ENCODE data around the gene VSTM2B.
"Not testable (repeated sequence)": the region's sequence is repeated elsewhere in the genome, so short reads cannot be mapped to it uniquely, and the experiment has no call there.

VSTM2B gene

DNA sequence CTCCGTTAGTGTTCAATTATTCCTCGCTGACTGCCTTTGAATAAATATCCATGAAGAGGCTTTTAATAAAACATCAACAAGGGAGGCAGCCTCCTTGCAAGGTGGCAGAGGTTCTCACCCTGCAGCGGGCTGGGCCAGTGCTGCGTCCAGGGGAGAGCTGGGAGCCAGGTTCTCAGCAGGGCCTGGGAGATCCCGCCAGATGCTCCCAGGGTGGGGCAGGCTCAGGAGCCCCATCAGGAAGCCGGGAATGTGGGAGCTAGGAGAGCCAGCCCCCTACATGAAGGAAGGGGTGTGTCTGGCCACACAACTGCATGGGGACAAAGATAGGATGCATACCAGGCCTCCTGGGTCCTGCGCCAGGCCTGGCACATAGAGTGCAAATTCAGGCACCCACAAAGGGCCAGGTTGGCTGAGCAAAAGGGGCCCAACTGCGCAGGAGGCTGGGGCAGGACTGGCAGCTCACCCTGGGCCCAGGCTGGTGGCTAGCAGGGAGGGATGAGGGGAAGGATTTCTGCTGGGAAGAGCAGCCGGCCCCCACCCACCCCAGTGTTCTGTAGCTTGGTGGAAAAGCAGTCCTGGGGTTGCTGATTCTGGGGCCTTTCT, 22.8 kb downstream of the VSTM2B start:
- no peak for DNase-seq

DNA sequence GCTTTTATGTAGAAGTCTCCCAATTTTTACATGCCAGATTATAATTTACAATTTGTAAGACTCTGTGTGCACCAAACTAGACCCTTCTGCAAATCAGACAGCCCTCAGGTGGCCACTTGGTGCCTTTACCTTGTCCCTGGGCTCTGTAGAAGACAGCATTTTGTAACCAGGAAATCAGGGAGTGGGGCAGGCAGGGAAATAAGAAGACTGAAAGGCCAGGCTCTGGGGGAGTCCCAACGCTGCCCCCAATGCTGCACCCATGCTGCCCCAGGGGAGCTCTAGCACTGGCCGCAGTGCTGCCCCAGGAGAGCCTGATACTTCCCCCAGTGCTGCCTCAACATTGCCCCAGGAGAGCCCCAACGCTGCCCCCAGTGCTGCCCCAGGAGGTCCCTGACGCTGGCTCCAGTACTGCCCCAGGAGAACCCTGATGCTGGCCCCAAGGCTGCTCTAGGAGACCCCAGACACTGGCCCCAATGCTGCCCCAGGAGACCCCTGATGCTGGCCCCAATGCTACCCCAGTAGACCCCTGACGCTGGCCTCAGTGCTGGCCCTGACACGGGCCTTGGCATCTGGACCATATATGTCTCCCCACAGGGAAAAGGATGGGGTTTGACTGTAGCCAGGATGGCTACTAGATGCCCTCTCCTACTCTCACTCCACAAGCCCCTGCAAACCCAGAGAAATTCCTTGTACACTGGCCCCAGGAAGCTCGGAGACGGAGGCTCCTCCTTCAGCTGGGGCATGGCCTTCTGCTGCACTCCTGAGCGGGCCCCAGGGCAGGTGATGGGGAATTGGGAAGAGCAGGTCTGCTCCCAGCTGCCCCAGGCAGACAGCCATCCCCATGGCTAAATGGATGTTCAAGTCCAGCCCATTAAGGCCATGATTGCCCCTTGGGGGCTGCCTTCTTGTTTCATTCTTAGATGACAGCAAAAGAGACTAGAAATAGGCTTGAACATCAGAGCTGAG, 23.6 kb downstream of the VSTM2B start:
- DNase-seq, result no peak

DNA sequence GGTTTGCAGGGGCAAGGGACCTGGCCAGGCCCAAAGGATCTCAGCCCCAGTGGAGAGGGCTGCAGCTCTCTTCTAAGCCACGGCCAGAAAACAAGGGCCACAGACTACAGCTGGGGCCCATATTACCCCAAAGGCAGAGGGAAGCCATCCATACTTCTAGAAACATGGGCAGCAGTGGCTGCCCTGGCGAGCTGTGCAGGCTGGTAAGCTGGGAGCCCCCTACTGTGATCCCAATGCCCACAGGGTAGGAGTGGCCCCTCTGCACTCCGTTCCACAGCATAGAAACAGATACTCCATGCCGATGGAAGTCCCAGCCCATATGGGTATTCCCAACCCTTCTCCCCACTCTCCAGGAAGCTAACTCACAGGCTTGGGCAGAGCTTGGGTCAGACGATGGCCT, 25.1 kb downstream of the VSTM2B start:
- DNase-seq, result no peak

DNA sequence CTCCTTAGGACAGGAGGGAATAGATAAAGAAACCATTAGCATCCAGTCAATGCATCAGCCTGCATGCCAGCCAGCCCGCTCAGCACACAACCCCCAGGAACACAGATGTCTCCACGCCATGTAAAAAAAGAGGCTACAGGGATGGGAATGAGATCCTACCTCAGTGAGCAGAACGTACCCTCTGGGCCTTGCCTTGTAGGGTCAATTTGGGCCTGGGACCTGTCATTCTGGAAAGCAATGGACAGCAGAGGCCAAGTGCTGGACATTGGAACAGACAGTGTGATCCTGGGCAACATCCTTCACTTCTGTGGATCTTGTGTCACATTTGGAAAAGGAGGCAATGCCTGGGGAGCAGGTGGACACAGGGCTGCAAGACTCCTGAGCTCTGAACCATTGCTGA, 26.0 kb downstream of the VSTM2B start:
- DNase-seq, result no peak

DNA sequence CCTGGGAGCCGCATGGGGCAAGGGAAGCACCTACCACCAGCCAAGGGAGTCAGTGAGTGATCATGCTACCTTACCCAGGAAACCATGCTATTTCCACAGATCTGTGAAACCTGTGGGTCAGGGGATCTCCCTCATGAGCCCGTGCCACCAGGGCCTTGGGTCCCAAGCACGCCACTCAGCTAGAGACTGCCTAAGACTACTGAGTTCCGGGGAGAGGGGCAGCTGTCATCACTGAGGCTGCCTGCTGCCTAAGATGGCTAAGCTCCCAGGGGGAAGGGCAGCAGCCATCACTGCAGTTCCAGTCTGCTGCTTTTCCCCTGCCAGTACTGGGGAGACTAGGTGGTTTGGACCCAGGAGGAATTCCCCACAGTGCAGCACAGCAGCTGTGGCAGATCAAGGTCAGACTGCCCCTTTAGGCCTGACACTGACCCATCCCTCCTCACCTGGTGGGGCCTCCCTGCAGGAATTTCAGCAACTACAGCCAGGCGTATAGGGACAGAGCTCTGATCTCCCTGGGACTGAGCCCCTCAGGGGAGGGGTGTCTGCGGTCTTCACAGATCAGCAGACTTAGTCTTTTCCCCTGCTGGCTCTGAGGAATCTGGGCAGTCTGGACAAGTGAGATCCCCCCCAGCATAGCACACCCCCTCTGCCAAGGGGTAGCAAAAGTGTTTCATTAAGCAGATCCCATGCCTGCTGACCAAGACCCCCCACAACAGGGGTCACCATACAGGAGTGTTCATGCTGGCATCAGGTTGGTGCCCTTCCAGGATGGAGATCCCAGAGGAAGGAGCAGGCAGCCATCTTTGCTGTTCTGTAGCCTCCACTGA, 26.9 kb downstream of the VSTM2B start:
- no peak for DNase-seq

DNA sequence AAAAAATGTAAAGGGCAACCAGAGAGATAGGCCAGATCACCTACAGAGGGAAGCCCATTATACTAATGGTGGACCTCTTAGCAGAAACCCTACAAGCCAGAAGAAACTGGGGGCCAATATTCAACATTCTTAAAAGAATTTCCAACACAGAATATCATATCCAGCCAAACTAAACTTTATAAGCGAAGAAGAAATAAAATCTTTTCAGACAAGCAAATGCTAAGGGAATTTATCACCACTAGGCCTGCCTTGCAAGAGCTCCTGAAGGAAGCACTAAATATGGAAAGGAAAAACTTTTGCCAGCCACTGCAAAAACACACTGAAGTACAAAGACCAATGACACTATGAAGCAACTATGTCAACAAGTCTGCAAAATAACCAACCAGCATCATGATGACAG, 28.4 kb downstream of the VSTM2B start:
- DNase-seq, result no peak

DNA sequence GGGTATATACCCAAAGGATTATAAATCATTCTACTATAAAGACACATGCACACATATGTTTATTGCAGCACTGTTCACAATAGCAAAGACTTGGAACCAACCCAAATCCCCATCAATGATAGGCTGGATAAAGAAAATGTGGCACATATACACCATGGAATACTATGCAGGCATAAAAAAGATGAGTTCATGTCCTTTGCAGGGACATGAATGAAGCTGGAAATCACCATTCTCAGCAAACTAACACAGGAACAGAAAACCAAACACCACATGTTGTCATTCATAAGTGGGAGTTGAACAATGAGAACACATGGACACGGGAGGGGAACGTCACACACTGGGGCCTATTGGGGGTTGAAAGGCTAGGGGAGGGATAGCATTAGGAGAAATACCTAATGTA, 33.3 kb downstream of the VSTM2B start:
- not testable (repeated sequence) for DNase-seq

DNA sequence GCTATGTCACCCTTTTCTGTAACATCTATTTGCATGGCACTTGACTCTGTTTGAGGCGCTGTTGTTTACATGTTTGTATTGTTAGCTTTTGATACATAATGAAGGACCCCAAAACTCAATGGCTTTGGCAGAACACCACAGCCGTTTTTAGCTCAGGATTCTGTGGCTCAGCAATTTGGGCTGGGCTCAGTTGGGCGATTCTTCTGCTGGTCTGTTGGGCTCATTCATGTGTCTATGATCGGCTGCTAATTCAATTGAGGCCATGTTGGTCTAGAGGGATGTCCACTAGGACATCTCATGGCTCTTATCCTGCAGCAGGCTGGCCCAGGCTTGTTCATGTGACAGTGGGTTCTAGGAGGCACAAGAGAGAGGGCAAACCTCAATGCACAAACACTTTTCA, 33.9 kb downstream of the VSTM2B start:
- DNase-seq, result no peak

DNA sequence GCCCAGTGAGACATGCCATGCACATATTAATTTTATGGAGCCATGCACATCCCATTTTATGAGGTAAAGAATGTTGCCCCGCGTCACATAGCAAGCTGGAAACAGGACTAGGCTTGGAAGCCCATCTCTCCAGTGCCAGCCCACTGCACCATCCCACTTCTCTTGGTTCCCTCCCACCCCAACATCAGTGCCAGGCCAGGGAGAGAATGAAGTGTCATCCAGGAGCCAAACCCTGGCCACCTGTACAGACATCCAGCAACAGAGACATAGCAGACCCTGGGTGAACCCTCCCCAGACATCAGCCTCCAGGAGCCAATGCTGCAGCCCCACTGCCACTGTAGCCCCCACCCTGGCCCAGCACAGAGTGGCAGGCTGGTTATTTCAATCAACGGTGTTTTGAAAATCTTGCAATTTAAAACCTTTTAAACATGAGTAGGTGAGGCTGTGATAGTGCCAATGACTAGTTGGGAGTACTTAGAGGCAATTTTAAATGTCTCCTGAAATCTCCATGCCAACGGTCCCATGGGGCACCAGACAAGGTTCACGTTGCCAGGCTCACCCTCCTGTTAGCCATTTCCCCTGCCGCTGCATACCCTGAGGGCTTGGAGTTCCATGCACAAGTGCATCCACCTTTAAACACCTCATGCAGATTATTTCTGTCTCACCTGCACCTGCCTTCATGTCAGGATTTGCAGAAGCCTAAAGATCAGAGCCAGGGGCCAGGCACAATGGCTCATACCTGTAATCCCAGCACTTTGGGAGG, 34.7 kb downstream of the VSTM2B start:
- DNase-seq, result no peak

DNA sequence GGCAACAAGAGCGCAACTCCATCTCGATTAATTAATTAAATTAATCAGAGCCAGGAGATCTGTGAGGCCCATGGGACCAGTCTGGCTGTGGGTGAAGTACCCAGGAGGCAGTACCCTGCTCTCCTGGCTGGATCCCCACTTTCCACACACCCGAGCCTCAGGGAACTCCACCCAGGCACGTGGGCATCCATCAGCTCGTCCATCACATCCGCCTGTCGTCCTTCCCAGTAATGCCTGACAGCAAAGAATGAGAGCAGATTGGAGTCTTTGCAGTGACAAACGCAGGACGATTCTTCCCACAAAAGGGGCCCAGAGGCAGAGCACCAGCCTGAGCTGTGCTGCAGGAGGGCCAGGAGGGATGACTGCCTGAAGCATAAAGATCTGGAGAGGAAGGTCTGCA, 35.8 kb downstream of the VSTM2B start:
- no peak for DNase-seq

DNA sequence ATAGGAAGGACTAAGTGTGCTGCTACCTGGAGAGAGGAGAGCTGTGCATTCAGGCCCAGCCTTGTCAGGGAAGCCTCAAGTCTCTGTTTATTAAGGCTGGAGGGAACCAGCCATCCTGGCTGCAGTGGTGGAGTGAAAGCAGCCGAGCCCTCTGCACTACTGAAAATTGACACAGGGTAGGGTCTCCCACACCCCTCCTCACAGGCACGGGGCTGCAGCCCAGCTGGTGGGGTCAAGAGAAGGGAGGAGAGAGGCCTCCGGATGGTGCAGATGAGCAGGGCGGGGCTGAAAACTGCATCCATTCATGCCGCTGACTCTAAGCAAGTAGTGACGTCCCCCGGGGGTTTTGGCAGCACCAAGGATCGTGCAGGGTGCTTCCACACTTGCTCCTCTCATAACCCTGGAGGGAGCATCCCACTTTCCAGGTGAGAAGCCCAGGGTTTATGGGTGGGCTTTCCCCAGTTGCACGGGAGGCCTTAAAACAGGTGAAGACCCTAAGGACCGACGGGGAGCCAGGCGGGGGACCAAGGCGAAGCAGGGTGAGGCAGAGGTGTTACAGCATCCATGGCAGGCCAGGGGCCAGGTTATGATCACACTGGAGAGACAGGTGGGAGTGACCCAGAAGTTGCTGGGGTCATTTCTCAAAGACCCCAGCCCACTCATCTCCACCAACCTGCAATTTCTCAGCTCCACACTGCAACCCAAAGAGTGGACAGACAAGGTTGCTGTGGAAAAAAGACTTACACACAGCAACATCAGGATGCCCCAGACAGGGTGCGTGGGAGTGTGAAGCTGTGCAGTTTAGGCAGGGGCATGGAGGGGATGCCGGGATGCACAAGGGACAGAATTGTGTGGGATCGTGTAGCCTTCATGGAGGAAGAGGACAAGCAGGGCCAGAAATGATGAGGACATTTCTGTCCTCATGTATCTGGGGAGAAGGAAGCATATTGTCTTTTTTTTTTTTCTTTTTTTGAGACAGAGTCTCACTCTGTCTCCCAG, 36.8 kb downstream of the VSTM2B start:
- DNase-seq, result no peak

DNA sequence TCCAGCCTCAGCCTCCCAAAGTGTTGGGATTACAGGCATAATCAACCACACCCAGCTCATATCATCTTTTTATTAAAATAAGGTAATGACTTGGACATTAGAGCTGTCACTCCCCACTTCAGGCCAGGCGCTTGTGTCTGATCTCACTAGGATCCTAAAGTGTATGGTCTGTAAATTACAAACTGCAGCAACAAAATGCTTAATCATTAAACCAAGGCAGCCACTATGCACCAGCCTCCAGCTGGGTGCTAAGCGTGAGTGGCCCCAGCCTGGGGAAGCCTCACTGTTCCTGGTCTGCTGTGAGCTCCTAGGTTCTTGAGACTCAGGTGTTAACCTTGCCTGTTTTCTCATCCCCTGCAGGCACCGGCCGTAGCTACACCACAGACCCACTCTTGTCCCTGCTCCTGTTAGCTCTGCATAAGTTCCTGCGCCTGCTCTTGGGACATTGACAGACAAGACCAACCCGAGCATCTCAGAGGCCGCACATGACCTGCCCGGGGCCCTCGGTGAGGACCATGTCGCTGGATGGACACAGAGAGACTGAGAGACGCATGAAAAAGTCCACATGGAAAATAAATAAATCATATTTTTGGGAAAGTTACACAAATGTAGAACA, 37.8 kb downstream of the VSTM2B start:
- DNase-seq, result no peak

DNA sequence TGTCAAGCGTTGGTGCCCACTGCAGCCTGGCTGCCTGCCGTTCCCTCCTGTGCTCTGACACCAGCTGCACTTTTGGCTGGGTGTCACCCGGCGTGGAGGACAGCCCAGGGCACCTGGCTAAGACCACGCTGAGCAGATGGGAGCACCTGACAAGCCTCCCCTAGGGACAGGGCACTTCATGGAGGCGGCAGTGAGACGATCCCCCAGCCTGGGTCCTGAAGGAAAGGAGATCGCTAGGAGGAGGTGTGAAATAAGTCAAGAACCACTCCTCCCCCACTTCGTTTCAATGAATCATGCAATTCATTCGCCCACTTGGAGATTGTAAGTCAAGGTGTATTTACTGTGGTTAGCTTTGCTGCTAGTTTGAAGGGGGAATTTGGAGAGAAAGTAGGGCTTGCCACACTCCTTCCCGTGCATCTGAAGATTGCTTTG, 38.8 kb downstream of the VSTM2B start:
- no peak for DNase-seq

DNA sequence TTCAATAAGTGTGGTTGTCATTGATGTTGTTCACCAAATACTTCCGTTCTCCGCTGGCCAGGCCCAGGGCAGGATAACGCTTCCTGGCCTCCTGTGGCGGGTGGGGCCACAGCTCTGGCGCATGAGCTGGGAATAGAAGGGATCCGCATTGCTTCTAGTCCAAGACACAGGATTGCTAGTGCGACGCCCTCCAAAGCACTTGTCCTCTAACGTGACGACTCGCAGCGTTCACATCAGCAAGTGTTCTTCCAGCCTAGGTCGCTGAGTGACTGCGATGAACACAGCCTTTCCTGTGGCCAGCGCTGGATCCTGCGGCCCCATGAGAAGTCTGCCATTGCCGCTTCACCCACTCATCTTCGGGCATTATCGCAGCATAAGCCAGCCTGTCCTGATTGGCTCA, 39.4 kb downstream of the VSTM2B start:
- no peak for DNase-seq

DNA sequence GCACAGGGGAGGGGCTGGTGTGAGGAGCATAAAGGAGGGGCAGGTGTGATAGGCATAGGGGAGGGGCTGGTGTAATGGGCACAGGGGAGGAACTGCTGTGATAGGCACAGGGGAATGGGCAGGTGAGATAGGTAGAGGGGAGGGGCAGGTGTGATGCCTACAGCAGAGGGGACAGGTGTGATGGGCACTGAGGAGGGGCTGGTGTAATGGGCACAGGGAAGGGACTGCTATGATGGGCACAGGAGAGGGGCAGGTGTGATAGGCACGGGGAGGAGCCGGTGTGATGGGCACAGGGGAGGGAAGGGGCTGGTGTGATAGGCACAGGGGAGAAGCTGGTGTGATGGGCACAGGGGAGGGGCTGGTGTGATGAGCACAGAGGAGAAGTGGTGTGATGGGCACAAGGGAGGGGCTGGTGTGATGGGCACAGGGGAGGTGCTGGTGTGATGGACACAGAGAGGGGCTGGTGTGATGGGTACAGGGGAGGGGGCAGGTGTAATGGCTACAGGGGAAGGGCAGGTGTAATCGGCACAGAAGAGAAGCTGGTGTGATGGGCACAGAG, 40.8 kb downstream of the VSTM2B start:
- no peak for DNase-seq

DNA sequence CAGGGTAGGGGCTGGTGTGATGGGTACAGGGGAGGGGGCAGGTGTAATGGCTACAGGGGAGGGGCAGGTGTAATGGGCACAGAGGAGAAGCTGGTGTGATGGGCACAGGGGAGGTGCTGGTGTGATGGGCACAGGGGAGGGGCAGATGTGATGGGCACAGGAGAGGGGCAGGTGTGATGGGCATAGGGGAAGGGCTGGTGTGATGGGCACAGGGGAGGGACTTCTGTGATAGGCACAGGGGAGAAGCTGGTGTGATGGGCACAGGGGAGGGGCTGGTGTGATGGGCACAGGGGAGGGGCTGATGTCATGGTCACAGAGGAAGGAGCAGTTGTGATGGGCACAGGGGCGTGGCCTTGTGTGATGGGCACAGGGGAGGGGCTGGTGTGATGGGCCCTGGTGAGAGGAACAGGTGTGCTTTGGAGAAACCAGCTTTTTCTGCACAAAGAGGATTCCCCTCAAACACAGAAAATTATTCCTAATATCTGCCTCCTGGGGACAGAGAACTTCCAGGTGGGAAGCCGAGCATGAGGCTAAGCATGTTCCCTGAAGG, 41.6 kb downstream of the VSTM2B start:
- DNase-seq, result no peak

DNA sequence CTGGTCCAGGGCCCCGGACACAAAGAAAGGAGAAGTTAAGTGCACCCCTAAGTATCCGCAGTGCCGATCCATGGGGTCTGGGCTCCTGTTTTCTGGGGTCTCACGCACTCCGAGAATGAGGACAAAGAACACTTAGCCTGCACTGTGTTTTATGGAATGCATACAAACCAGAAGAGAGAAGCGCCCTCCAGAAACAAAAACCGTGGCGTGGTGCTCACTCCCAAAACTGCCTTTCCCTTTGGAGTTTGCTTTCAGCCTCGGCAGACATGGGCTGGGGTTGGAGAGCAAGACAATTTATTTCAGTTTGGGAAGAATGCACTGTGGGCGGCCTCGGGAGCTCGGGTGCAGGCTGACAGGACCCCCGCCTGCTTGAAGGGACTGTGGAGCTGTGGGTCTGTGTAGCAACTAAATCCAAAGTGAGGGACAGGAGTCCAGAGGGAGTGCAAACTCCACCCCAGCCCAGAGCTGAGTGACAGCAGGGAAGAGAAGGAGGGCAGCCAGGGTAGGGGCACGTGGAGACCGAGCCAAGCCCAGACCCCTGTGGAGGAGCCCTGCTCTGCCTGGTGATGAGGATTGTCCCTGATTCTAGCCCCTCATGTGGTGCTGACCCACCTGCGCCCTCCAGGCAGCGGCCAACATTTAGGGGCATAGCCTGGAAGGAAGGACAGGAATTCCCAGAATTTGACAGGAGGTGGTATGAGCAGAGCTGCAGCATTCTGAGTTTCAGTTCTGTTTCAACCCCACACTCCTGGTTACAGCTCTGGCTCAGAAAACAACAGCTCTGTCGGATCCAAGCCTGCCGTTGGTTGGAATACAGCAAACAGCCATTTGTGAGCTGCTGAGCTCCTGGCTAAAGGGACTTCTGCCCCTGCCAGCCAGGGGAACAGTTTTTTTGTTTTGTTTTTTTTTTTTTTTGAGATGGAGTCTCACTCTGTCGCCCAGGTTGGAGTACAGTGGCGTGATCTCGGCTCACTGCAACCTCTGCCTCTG, 42.5 kb downstream of the VSTM2B start:
- DNase-seq, result no peak

DNA sequence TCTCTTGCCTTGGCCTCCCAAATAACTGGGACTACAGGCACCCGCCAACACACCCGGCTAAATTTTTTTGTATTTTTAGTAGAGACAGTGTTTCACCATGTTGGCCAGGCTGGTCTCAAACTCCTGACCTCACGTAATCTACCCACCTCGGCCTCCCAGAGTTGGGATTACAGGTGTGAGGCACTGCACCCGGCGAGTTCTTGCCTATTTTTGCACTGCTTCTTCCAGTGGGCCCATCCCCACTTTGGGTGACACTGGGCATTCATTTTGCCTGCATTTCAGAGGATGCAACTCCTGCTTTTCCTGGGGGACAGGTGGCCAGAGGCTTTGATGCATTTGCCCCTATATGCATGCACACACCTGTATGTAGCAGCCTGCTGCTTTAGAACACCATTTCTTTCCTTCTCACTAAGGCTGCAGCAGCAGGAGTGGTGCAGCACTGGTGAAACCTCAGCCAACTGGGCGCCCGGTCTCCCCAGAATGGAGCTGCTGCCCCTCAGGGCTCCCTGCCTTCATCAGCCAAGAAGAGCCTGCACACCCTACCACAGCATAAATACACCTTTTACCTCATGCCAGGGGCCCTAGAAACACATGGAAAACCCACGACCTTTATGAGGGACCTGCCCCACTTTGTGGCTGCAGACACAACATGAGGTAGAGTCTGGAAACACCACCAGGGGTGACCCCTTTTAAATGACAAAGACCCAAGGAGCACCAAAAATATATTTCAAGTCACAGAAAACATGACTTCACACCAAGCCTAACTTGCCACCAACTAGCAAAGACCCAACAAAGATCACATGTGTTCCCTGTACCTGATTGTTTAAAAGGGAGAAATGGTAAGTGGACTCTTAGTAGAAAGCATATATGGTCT, 43.5 kb downstream of the VSTM2B start:
- DNase-seq, result no peak
